Right ventricle myocardium superior (tissue), 1 donor: ENCODE results near the gene ACADVL. TPM values are rescaled to one million over a fixed set of nuclear protein-coding genes. Genes with fewer than 3 reads are reported as not detected.
"Not testable (repeated sequence)": the region's sequence is repeated elsewhere in the genome, so short reads cannot be mapped to it uniquely, and the experiment has no call there.

Experiments used
- ATAC-seq: fragments of 200-7000 bp; cut with Tn5 transposase; one replicate; pipeline ENCODE4 v1.9.1; 2020; ENCODE audit warnings: mild to moderate bottlenecking; ENCODE audit not compliant: poor library complexity
- DNase-seq: peaks from one replicate; pipeline ENCODE4 v3.0.0-alpha.2; 2020
- intact Hi-C: fragments of 100-400 bp; cut with DNase I; formaldehyde crosslinking; loops from one replicate; pipeline ENCODE4 v1.11.2; 2022
- long read RNA-seq: library from polyadenylated mRNA; unstranded; transcript quantifications from one replicate; pipeline ENCODE4 v2.0.0, GENCODE V29; 2021
- total RNA-seq: library from RNA; stranded (reverse); fragmentation: NEBNext Ultra II Directional; extraction: Animal tissue kit (Norgen Biotek cat#: 25700); gene quantifications from one replicate; pipeline ENCODE4 v1.2.1, GENCODE V29; 2021
- donor health status: DM: no; HTN: yes; CAD: no; lungs with severe emphysema.

The ACADVL gene
- total RNA-seq, result 2,247 TPM
- long read RNA-seq, transcript ACADVL-215 (5 exons, 709 nt), result minor isoform, 19 of 6,636 reads
- long read RNA-seq, transcript ACADVL-203 (20 exons, 2,323 nt), result major isoform, 4,444 of 6,636 reads
- long read RNA-seq, transcript ACADVL-202 (19 exons, 2,191 nt), result minor isoform, 94 of 6,636 reads
- long read RNA-seq, transcript ACADVL-201 (19 exons, 2,352 nt), result minor isoform, 206 of 6,636 reads
- long read RNA-seq, partial matches to known transcripts, result 1,249 of 6,636 reads
- long read RNA-seq, other reads (novel, unspliced or antisense), result 598 of 6,636 reads

GRCh38 chr17:7219812-7220592 is at the start of gene ACADVL, which contains the start of gene DLG4:
TSS of gene ACADVL (plus strand) at chr17:7219938. CDS start at chr17:7219985, 47 bp downstream.
TSS of gene DLG4 (minus strand) at chr17:7219836.
- intact Hi-C loops, result no loop called here
- ATAC-seq (peak; percentile 85), DNase-seq (peak; percentile 97)

- ATAC-seq, DNase-seq, intact Hi-C loops: not testable (repeated sequence)
These were observed 47.1 kb upstream of the ACADVL start for GRCh38 chr17:7172522-7173191.

GRCh38 chr17:7173687-7174602 is 45.8 kb upstream of the ACADVL start:
- DNase-seq (peak; percentile 81), ATAC-seq (peak; percentile 48)
- intact Hi-C loops, result no loop called here

GRCh38 chr17:7174603-7175326 is 45.0 kb upstream of the ACADVL start:
- ATAC-seq (no peak), DNase-seq (no peak)
- intact Hi-C loops, result no loop called here

GRCh38 chr17:7175330-7175733 is 44.4 kb upstream of the ACADVL start:
- DNase-seq (no peak), ATAC-seq (no peak)
- intact Hi-C loops, result no loop called here

- intact Hi-C loops, result no loop called here
- ATAC-seq (no peak), DNase-seq (no peak)
These were observed 43.5 kb upstream of the ACADVL start for GRCh38 chr17:7176107-7176840.

- peak; percentile 6 for ATAC-seq
- intact Hi-C loops, result no loop called here
These were observed 42.9 kb upstream of the ACADVL start for GRCh38 chr17:7176841-7177190.

GRCh38 chr17:7177191-7177953 is 42.4 kb upstream of the ACADVL start:
- ATAC-seq (peak; percentile 88), DNase-seq (peak; percentile 71)
- intact Hi-C loops, result no loop called here

More at GRCh38 chr17:7176841-7177190, 42.9 kb upstream of the ACADVL start:
- no peak for DNase-seq

- ATAC-seq, result no peak
- no peak for DNase-seq
- intact Hi-C loops, result no loop called here
These were observed 41.7 kb upstream of the ACADVL start for GRCh38 chr17:7177954-7178477.

GRCh38 chr17:7178973-7179316 is 40.8 kb upstream of the ACADVL start:
- intact Hi-C loops, result no loop called here
- DNase-seq (no peak), ATAC-seq (no peak)

GRCh38 chr17:7179317-7180254 is 40.2 kb upstream of the ACADVL start, which contains the start of gene ASGR1:
TSS of gene ASGR1 (minus strand) at chr17:7179370. CDS start at chr17:7178563, 807 bp downstream.
- DNase-seq (no peak), ATAC-seq (no peak)
- intact Hi-C loops, result no loop called here

- intact Hi-C loops, DNase-seq, ATAC-seq: not testable (repeated sequence)
These were observed 37.6 kb upstream of the ACADVL start for GRCh38 chr17:7182101-7182500.

GRCh38 chr17:7183433-7184090 is 36.2 kb upstream of the ACADVL start:
- intact Hi-C loops, result no loop called here
- no peak for DNase-seq
- no peak for ATAC-seq

- intact Hi-C loops, result no loop called here
- peak; percentile 66 for DNase-seq
These were observed 35.6 kb upstream of the ACADVL start for GRCh38 chr17:7184091-7184488.

GRCh38 chr17:7184647-7185046 is 35.1 kb upstream of the ACADVL start:
- DNase-seq (no peak), ATAC-seq (no peak)
- intact Hi-C loops, result no loop called here

More at GRCh38 chr17:7184091-7184488, 35.6 kb upstream of the ACADVL start:
- peak; percentile 56 for ATAC-seq
